IMR-90 (cell line): ENCODE measurements around the gene LRRFIP1. TPM values are rescaled to one million over a fixed set of nuclear protein-coding genes. Genes with fewer than 3 reads are reported as not detected.

ENCODE experiments used
- ATAC-seq: fragments of 200-7000 bp; cut with Tn5 transposase; 2 replicates; pipeline ENCODE4 v1.9.1; 2020; ENCODE audit warnings: low read depth, mild to moderate bottlenecking, moderate library complexity
- BruUV-seq: library from RNA; stranded (reverse); fragments of 400-500 nt; replicated peaks from 2 replicates; lab custom pipeline; 2021; lab: Mats Ljungman, UMichigan
- CTCF ChIA-PET: fragments of 300-600 bp; formaldehyde crosslinking; extraction: SDS; loops from one replicate; lab custom pipeline; 2021; ENCODE audit warnings: antibody characterized with exemption; lab: Yijun Ruan, JAX
- POLR2A ChIA-PET: fragments of 300-600 bp; sonication (Branson Sonifier 250); formaldehyde crosslinking; loops from one replicate; lab custom pipeline; 2022; ENCODE audit warnings: antibody characterized with exemption; ENCODE audit not compliant: unreplicated experiment; lab: Charles Lee
- DNase-seq: peaks from one replicate; pipeline ENCODE4 v3.0.0; 2013
- H2AFZ ChIP-seq: replicated peaks from 2 replicates; pipeline ENCODE3; 2013; ENCODE audit warnings: low read length, mild to moderate bottlenecking; ENCODE audit not compliant: poor library complexity
- H2AK5ac ChIP-seq: 2 replicates; pipeline ENCODE4 v1.6.1; 2013; ENCODE audit warnings: low read depth, low read length, inconsistent platforms
- H2AK9ac ChIP-seq: replicated peaks from 2 replicates; pipeline ENCODE3; 2013; ENCODE audit warnings: mild to moderate bottlenecking, low read depth, low read length, moderate library complexity; ENCODE audit not compliant: poor library complexity
- H2BK120ac ChIP-seq: 2 replicates; pipeline ENCODE4 v1.6.1; 2013; ENCODE audit warnings: low read depth, low read length, inconsistent platforms
- H2BK15ac ChIP-seq: 3 replicates; pipeline ENCODE4 v1.6.1; 2013; ENCODE audit warnings: low read depth, low read length, inconsistent platforms
- H2BK20ac ChIP-seq: 2 replicates; pipeline ENCODE4 v1.6.1; 2013; ENCODE audit warnings: low read depth, mild to moderate bottlenecking, inconsistent platforms, low read length, moderate library complexity
- H2BK5ac ChIP-seq: 2 replicates; pipeline ENCODE4 v1.6.1; 2013; ENCODE audit warnings: mild to moderate bottlenecking, low read depth, low read length, inconsistent platforms; ENCODE audit not compliant: poor library complexity, severe bottlenecking
- H3K14ac ChIP-seq: replicated peaks from 2 replicates; pipeline ENCODE4 v1.6.1; 2013; ENCODE audit warnings: low read depth, low read length, inconsistent platforms
- H3K18ac ChIP-seq: 2 replicates; pipeline ENCODE4 v1.6.1; 2013; ENCODE audit warnings: low read depth, low read length, control low read depth
- H3K23ac ChIP-seq: 2 replicates; pipeline ENCODE4 v1.6.1; 2013; ENCODE audit warnings: low read depth, low read length, inconsistent platforms
- H3K27ac ChIP-seq: 2 replicates; pipeline ENCODE4 v1.5.1; 2013; ENCODE audit warnings: mild to moderate bottlenecking, control low read depth, low read length; ENCODE audit not compliant: insufficient read depth
- H3K27me3 ChIP-seq: 2 replicates; pipeline ENCODE4 v1.6.1; 2013; ENCODE audit warnings: low read length; ENCODE audit not compliant: control insufficient read depth, insufficient read depth
- H3K36me3 ChIP-seq: 2 replicates; pipeline ENCODE4 v1.6.1; 2013; ENCODE audit warnings: low read length, mixed read lengths; ENCODE audit not compliant: control insufficient read depth, insufficient read depth
- H3K4ac ChIP-seq: 2 replicates; pipeline ENCODE4 v1.6.1; 2013; ENCODE audit warnings: low read depth, low read length, inconsistent platforms
- H3K4me1 ChIP-seq: 2 replicates; pipeline ENCODE4 v1.6.1; 2013; ENCODE audit warnings: low read length, mixed read lengths; ENCODE audit not compliant: control insufficient read depth, insufficient read depth
- H3K4me2 ChIP-seq: 2 replicates; pipeline ENCODE4 v1.6.1; 2013; ENCODE audit warnings: low read depth, mild to moderate bottlenecking, control low read depth, low read length, moderate library complexity
- H3K4me3 ChIP-seq: 2 replicates; pipeline ENCODE4 v1.5.1; 2013; ENCODE audit warnings: low read depth, mild to moderate bottlenecking, control low read depth, low read length, moderate library complexity; ENCODE audit not compliant: insufficient read depth
- H3K56ac ChIP-seq: 2 replicates; pipeline ENCODE4 v1.6.1; 2013; ENCODE audit warnings: low read length, inconsistent platforms; ENCODE audit not compliant: insufficient read depth; ENCODE audit errors: extremely low read depth
- H3K79me1 ChIP-seq, 2 experiments: 2 replicates each; pipeline ENCODE4 v1.6.1; 2013; ENCODE audit warnings: low read length in 2 of 2, inconsistent platforms in 1 of 2, low read depth in 1 of 2
- H3K9ac ChIP-seq: 2 replicates; pipeline ENCODE4 v1.6.1; 2013; ENCODE audit warnings: low read depth, low read length, control low read depth
- H3K9me1 ChIP-seq: 2 replicates; pipeline ENCODE4 v1.6.1; 2013; ENCODE audit warnings: low read length, inconsistent platforms; ENCODE audit not compliant: insufficient read depth
- H3K9me3 ChIP-seq: 2 replicates; pipeline ENCODE4 v1.6.1; 2013; ENCODE audit warnings: low read length; ENCODE audit not compliant: control insufficient read depth, insufficient read depth
- H4K20me1 ChIP-seq: 2 replicates; pipeline ENCODE4 v1.6.1; 2013; ENCODE audit warnings: low read length, inconsistent platforms; ENCODE audit not compliant: insufficient read depth
- H4K5ac ChIP-seq: 2 replicates; pipeline ENCODE4 v1.6.1; 2013; ENCODE audit warnings: mild to moderate bottlenecking, low read depth, low read length, control low read depth
- H4K8ac ChIP-seq, 2 experiments: 2 replicates each; pipeline ENCODE4 v1.6.1; 2013; ENCODE audit warnings: low read depth in 2 of 2, low read length in 2 of 2, control low read depth in 1 of 2, inconsistent platforms in 1 of 2
- H4K91ac ChIP-seq: 2 replicates; pipeline ENCODE4 v1.6.1; 2013; ENCODE audit warnings: low read depth, low read length, inconsistent platforms; ENCODE audit not compliant: insufficient read depth
- CHD1 ChIP-seq: IDR thresholded peaks from 2 replicates; pipeline ENCODE4 v1.6.1; 2012; ENCODE audit warnings: low read depth, low read length, improper control_type of control experiment
- MXI1 ChIP-seq: IDR thresholded peaks from 2 replicates; pipeline ENCODE4 v1.6.1; 2012; ENCODE audit warnings: low read depth, mild to moderate bottlenecking, low read length, moderate library complexity, borderline replicate concordance
- NFE2L2 ChIP-seq: fragments of 150-350 bp; IDR thresholded peaks from 2 replicates; pipeline ENCODE4 v1.6.1; 2016; ENCODE audit warnings: low read depth, mild to moderate bottlenecking, low read length
- RAD21 ChIP-seq: IDR thresholded peaks from 2 replicates; pipeline ENCODE4 v1.6.1; 2012; ENCODE audit warnings: low read length, improper control_type of control experiment
- USF2 ChIP-seq: fragments of 150-350 bp; IDR thresholded peaks from 2 replicates; pipeline ENCODE4 v1.6.1; 2017; ENCODE audit warnings: mild to moderate bottlenecking, antibody characterized with exemption, low read length, low read depth
- WGBS, 2 experiments: methylation state at CpG; one replicate each; pipeline versions ENCODE4 v1.1.5 to v1.1.7; 2013; ENCODE audit warnings: missing lambda C conversion rate in 2 of 2; ENCODE audit not compliant: insufficient read length in 1 of 2; ENCODE audit errors: extremely low coverage in 2 of 2; 5-methylcytosine and 5-hydroxymethylcytosine counted together
- dilution Hi-C: fragments of 300-500 bp; cut with HindIII; formaldehyde crosslinking; loops from one replicate; pipeline ENCODE4 v1.14.3; 2018; ENCODE audit warnings: low sequenced_read_pairs; ENCODE audit not compliant: unreplicated experiment
- in situ Hi-C: fragments of 300-500 bp; cut with MboI; formaldehyde crosslinking; loops from 3 replicates; pipeline ENCODE4 v1.14.3; 2019; ENCODE audit warnings: low sequenced_read_pairs, inconsistent platforms, mixed read lengths
- intact Hi-C: fragments of 100-400 bp; cut with micrococcal nuclease; formaldehyde crosslinking; loops from 2 replicates; pipeline ENCODE4 v1.10.0; 2022
- polyA plus RNA-seq, 3 experiments: library from polyadenylated mRNA; depleted of rRNA; stranded (reverse); fragments of >200 nt; gene quantifications; 2 replicates each; pipeline ENCODE4 v1.2.3, GENCODE V29; 2012; ENCODE audit warnings: low replicate concordance in 1 of 3
- total RNA-seq: library from RNA; depleted of rRNA; stranded (reverse); fragments of >200 nt; gene quantifications from 2 replicates; pipeline ENCODE4 v1.2.3, GENCODE V29; 2012
- TF ChIP-seq, protein P1 (sequence below): conservative IDR thresholded peaks from 2 replicates; pipeline ENCODE4 v1.5.1; 2012; ENCODE audit warnings: mild to moderate bottlenecking, low read depth, low read length, improper control_type of control experiment

LRRFIP1 gene
- total and polyA plus RNA-seq, 2 of the 4 experiments (the other 2 are of a cell fraction): 52.2 to 54.4 TPM

- in situ Hi-C loops: no loop called here
- ATAC-seq: peak; percentile 80
- CTCF ChIA-PET: no interaction called here
Measured at GRCh38 chr2:237790353-237790752, 163.0 kb downstream of the LRRFIP1 start.

More at GRCh38 chr2:237790353-237790752, 163.0 kb downstream of the LRRFIP1 start:
- no peak overlapping the region for H3K23ac ChIP-seq
- H2BK15ac ChIP-seq: no peak overlapping the region
- peaks cover 4% of the 10 kb centered on the region for H3K9me1 ChIP-seq
- no peak overlapping the region for H2AK9ac ChIP-seq
- H3K27ac ChIP-seq: no peak overlapping the region; the same call in 1 of the 2 replicates
- no peak overlapping the region for H3K56ac ChIP-seq
- peak overlapping the region; percentile 60; the same call in 1 of the 2 replicates for H3K18ac ChIP-seq
- no peak overlapping the region for H2BK120ac ChIP-seq
- 71% methylated on average over 2 of the region's 4 CpGs; no CpG with 5 or more reads in 1 of the 2 experiments for WGBS, 2 experiments
- H3K79me1 ChIP-seq: peaks cover 2% of the 10 kb centered on the region in 2 experiments; a peak in 1 of 4 replicates
- H4K91ac ChIP-seq: no peak overlapping the region
- peaks cover 12% of the 10 kb centered on the region for H3K9me3 ChIP-seq
- DNase-seq: peak; percentile 74
- no peak overlapping the region for H2AK5ac ChIP-seq
- H3K4me3 ChIP-seq: no peak overlapping the region
- peaks cover 2% of the 10 kb centered on the region; the same call in 1 of the 2 replicates for H3K4me1 ChIP-seq
- H3K4ac ChIP-seq: no peak overlapping the region
- H3K36me3 ChIP-seq: peaks cover 2% of the 10 kb centered on the region; the same call in 1 of the 2 replicates
- H2BK20ac ChIP-seq: no peak overlapping the region
- POLR2A ChIA-PET: no interaction called here
- intact Hi-C loops (no loop called here), dilution Hi-C loops (no loop called here)
- H3K4me2 ChIP-seq: peak overlapping the region; percentile 84
- no peak overlapping the region for H2AFZ ChIP-seq
- peaks cover 4% of the 10 kb centered on the region; the same call in 1 of the 2 replicates for H4K20me1 ChIP-seq
- H4K5ac ChIP-seq: peak overlapping the region; percentile 79
- H3K27me3 ChIP-seq: no peaks in the 10 kb centered on the region
- H3K9ac ChIP-seq: no peak overlapping the region
- H4K8ac ChIP-seq: no peak overlapping the region
- peak overlapping the region; percentile 34 for H2BK5ac ChIP-seq
- TF ChIP-seq, protein P1, sequence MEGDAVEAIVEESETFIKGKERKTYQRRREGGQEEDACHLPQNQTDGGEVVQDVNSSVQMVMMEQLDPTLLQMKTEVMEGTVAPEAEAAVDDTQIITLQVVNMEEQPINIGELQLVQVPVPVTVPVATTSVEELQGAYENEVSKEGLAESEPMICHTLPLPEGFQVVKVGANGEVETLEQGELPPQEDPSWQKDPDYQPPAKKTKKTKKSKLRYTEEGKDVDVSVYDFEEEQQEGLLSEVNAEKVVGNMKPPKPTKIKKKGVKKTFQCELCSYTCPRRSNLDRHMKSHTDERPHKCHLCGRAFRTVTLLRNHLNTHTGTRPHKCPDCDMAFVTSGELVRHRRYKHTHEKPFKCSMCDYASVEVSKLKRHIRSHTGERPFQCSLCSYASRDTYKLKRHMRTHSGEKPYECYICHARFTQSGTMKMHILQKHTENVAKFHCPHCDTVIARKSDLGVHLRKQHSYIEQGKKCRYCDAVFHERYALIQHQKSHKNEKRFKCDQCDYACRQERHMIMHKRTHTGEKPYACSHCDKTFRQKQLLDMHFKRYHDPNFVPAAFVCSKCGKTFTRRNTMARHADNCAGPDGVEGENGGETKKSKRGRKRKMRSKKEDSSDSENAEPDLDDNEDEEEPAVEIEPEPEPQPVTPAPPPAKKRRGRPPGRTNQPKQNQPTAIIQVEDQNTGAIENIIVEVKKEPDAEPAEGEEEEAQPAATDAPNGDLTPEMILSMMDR: no peak
- TF ChIP-seq NFE2L2 (no peak), RAD21 (no peak), USF2 (no peak), MXI1 (no peak), CHD1 (no peak)
- no peak overlapping the region; the same call in 1 of the 2 replicates for H3K14ac ChIP-seq
- no TSS peak for BruUV-seq
